Frontal cortex (tissue), 4 donors: ENCODE results near the gene GABRG3. TPM values are rescaled to one million over a fixed set of nuclear protein-coding genes. Genes with fewer than 3 reads are reported as not detected.
"Not testable (repeated sequence)": the region's sequence is repeated elsewhere in the genome, so short reads cannot be mapped to it uniquely, and the experiment has no call there.

Experiments used
- DNase-seq, 2 donors: peaks; one replicate each; pipeline ENCODE4 v3.0.0; 2012; ENCODE audit warnings: low spot score in 2 of 2
- FAIRE-seq: peaks from 2 replicates; lab custom pipeline; 2012; peaks lifted over from hg19 to GRCh38; lab: Jason Lieb, UNC
- total RNA-seq: library from RNA; depleted of rRNA; stranded (reverse); fragments of >200 nt; gene quantifications from one replicate; pipeline ENCODE4 v1.2.3, GENCODE V29; 2014
- donor health status: control.
- donor health status: control.
- donor health status: control.

The GABRG3 gene
- total RNA-seq, 1 donor from 2014 or later = 24.1 TPM

GRCh38 chr15:27137127-27137526 lies 166.1 kb downstream of the GABRG3 start:
- DNase-seq (no peak), FAIRE-seq (no peak)

- FAIRE-seq = no peak
- no peak for DNase-seq
Measured at GRCh38 chr15:27165590-27165989, 194.6 kb downstream of the GABRG3 start.

- DNase-seq (no peak), FAIRE-seq (no peak)
Measured at GRCh38 chr15:27166917-27167316, 195.9 kb downstream of the GABRG3 start.

- FAIRE-seq = no peak
- DNase-seq = no peak
Measured at GRCh38 chr15:27167738-27168137, 196.8 kb downstream of the GABRG3 start.

- DNase-seq (no peak), FAIRE-seq (no peak)
Measured at GRCh38 chr15:27170851-27171250, 199.9 kb downstream of the GABRG3 start.

- FAIRE-seq (no peak), DNase-seq (no peak)
Measured at GRCh38 chr15:27172821-27173220, 201.8 kb downstream of the GABRG3 start.

- no peak for DNase-seq
Measured at GRCh38 chr15:27175472-27176153, 204.6 kb downstream of the GABRG3 start.

GRCh38 chr15:27176785-27177406 lies 205.9 kb downstream of the GABRG3 start:
- no peak for DNase-seq
- no peak for FAIRE-seq

More at GRCh38 chr15:27175472-27176153, 204.6 kb downstream of the GABRG3 start:
- FAIRE-seq = no peak

- DNase-seq (no peak), FAIRE-seq (no peak)
Measured at GRCh38 chr15:27179789-27180188, 208.8 kb downstream of the GABRG3 start.

GRCh38 chr15:27182561-27183110 lies 211.7 kb downstream of the GABRG3 start:
- FAIRE-seq = no peak
- DNase-seq = no peak

GRCh38 chr15:27183201-27183600 lies 212.2 kb downstream of the GABRG3 start:
- FAIRE-seq = no peak
- DNase-seq = no peak

- not testable (repeated sequence) for FAIRE-seq, DNase-seq
Measured at GRCh38 chr15:27191515-27191914, 220.5 kb downstream of the GABRG3 start.

GRCh38 chr15:27196691-27197090 lies 225.7 kb downstream of the GABRG3 start:
- DNase-seq = no peak
- FAIRE-seq = no peak

GRCh38 chr15:27201425-27201824 lies 230.4 kb downstream of the GABRG3 start:
- no peak for DNase-seq
- no peak for FAIRE-seq

- FAIRE-seq = no peak
- no peak for DNase-seq
Measured at GRCh38 chr15:27210176-27210575, 239.2 kb downstream of the GABRG3 start.

- FAIRE-seq (no peak), DNase-seq (no peak)
Measured at GRCh38 chr15:27214032-27214431, 243.1 kb downstream of the GABRG3 start.

- DNase-seq = no peak
- no peak for FAIRE-seq
Measured at GRCh38 chr15:27214961-27215360, 244.0 kb downstream of the GABRG3 start.

- FAIRE-seq (no peak), DNase-seq (no peak)
Measured at GRCh38 chr15:27218426-27218825, 247.4 kb downstream of the GABRG3 start.

- FAIRE-seq (no peak), DNase-seq (no peak)
Measured at GRCh38 chr15:27219636-27220035, 248.7 kb downstream of the GABRG3 start.

GRCh38 chr15:27220199-27220598 lies 249.2 kb downstream of the GABRG3 start:
- DNase-seq = no peak
- FAIRE-seq = no peak

- no peak for FAIRE-seq
- no peak for DNase-seq
Measured at GRCh38 chr15:27222479-27222878, 251.5 kb downstream of the GABRG3 start.
